Measurements from ENCODE around the gene FARS2. TPM values are rescaled to one million over a fixed set of nuclear protein-coding genes. Genes with fewer than 3 reads are reported as not detected.

The FARS2 gene
- total RNA-seq, 2 experiments from 2014 or later = 13.8 to 14.3 TPM

DNA sequence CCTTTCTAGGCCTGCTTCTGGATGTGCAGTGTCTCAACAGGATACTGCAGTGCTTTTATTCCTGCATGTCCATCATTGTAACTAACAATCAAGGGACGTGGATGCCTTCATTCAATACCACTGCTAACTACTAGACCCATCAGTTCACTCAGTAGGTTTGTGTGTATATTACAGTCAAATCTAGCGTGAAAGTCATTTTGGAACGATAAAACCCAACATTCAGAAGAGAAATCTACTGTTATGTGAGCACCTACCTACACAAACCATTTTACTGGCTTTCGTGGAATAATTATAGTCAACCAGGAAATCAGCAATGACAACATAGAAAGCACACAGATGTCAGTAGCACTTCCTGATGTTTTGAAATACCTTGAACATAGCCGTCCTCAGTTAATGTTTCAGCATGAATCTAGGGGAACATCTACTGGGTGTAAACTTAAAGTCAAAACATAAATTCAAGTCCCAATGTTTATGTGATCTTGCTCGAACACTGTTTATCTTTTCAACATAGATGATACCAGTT is 270.6 kb downstream of the FARS2 start:
- POLR2A ChIA-PET = no interaction called here
- no peak overlapping the region for H3K4me3 ChIP-seq (ENCODE audit: low read depth, low read length, poor library complexity, severe bottlenecking)
- no peaks in the 10 kb centered on the region for H4K20me1 ChIP-seq (ENCODE audit: insufficient read depth, low read length)
- no peak overlapping the region for H2AFZ ChIP-seq (ENCODE audit: low read length)
- no peak overlapping the region for H3K4me2 ChIP-seq (ENCODE audit: low read length)
- no peak overlapping the region for H3K27ac ChIP-seq (ENCODE audit: low read depth, low read length, poor library complexity, severe bottlenecking)
- no peaks in the 10 kb centered on the region for H3K4me1 ChIP-seq (ENCODE audit: insufficient read depth, low read length, poor library complexity, severe bottlenecking)
- intact Hi-C loops (cut with micrococcal nuclease; ENCODE audit: unreplicated experiment) = no loop called here
- CTCF ChIA-PET (ENCODE audit: unreplicated experiment) = no interaction called here
- TF ChIP-seq, protein P1, sequence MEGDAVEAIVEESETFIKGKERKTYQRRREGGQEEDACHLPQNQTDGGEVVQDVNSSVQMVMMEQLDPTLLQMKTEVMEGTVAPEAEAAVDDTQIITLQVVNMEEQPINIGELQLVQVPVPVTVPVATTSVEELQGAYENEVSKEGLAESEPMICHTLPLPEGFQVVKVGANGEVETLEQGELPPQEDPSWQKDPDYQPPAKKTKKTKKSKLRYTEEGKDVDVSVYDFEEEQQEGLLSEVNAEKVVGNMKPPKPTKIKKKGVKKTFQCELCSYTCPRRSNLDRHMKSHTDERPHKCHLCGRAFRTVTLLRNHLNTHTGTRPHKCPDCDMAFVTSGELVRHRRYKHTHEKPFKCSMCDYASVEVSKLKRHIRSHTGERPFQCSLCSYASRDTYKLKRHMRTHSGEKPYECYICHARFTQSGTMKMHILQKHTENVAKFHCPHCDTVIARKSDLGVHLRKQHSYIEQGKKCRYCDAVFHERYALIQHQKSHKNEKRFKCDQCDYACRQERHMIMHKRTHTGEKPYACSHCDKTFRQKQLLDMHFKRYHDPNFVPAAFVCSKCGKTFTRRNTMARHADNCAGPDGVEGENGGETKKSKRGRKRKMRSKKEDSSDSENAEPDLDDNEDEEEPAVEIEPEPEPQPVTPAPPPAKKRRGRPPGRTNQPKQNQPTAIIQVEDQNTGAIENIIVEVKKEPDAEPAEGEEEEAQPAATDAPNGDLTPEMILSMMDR (conservative IDR thresholded peaks at IDR 0.05; ENCODE audit: low read length) = no peak
- no peak for TF ChIP-seq EZH2phosphoT487 (IDR thresholded peaks at IDR 0.05; ENCODE audit: borderline replicate concordance, low read depth, low read length)
- H3K9me3 ChIP-seq (ENCODE audit: low read length) = no peaks in the 10 kb centered on the region
- no peaks in the 10 kb centered on the region for H3K36me3 ChIP-seq (ENCODE audit: insufficient read depth, low read length)
- no peaks in the 10 kb centered on the region for H3K9me2 ChIP-seq (ENCODE audit: insufficient read depth, low read length)
- no peak for DNase-seq (ENCODE audit: low spot score)
- no TSS peak for BruUV-seq (replicated peaks)
- no peaks in the 10 kb centered on the region for H3K79me2 ChIP-seq (ENCODE audit: insufficient read depth, low read depth, low read length)

GRCh38 chr6:5532941-5533340 is 271.6 kb downstream of the FARS2 start:
- H3K9me3 ChIP-seq (ENCODE audit: low read length) = no peaks in the 10 kb centered on the region
- intact Hi-C loops (cut with micrococcal nuclease; ENCODE audit: unreplicated experiment) = no loop called here
- no peak overlapping the region for H3K27ac ChIP-seq (ENCODE audit: low read depth, low read length, poor library complexity, severe bottlenecking)
- H3K4me1 ChIP-seq (ENCODE audit: insufficient read depth, low read length, poor library complexity, severe bottlenecking) = no peaks in the 10 kb centered on the region
- no peak overlapping the region for H3K4me2 ChIP-seq (ENCODE audit: low read length)
- no peak overlapping the region for H2AFZ ChIP-seq (ENCODE audit: low read length)
- H4K20me1 ChIP-seq (ENCODE audit: insufficient read depth, low read length) = no peaks in the 10 kb centered on the region
- no peaks in the 10 kb centered on the region for H3K79me2 ChIP-seq (ENCODE audit: insufficient read depth, low read depth, low read length)
- no TSS peak for BruUV-seq (replicated peaks)
- no peak overlapping the region for H3K4me3 ChIP-seq (ENCODE audit: low read depth, low read length, poor library complexity, severe bottlenecking)
- TF ChIP-seq, protein P1 (conservative IDR thresholded peaks at IDR 0.05; ENCODE audit: low read length) = no peak
- no peak for TF ChIP-seq EZH2phosphoT487 (IDR thresholded peaks at IDR 0.05; ENCODE audit: borderline replicate concordance, low read depth, low read length)
- ChIA-PET CTCF (ENCODE audit: unreplicated experiment) (no interaction called here), POLR2A (no interaction called here)
- H3K36me3 ChIP-seq (ENCODE audit: insufficient read depth, low read length) = no peaks in the 10 kb centered on the region
- DNase-seq (ENCODE audit: low spot score) = no peak
- no peaks in the 10 kb centered on the region for H3K9me2 ChIP-seq (ENCODE audit: insufficient read depth, low read length)

GRCh38 chr6:5534643-5535042 is 273.3 kb downstream of the FARS2 start:
- ChIA-PET CTCF (ENCODE audit: unreplicated experiment) (no interaction called here), POLR2A (interaction anchor here (0.7 to 0.8 kb wide), 2 partner anchors 10 to 11 kb away, joined by 3 read pairs; no protein-coding TSS in a partner anchor)
- TF ChIP-seq, protein P1 (conservative IDR thresholded peaks at IDR 0.05; ENCODE audit: low read length) = no peak
- no peak for TF ChIP-seq EZH2phosphoT487 (IDR thresholded peaks at IDR 0.05; ENCODE audit: borderline replicate concordance, low read depth, low read length)
- Histone ChIP-seq H3K9me3 (ENCODE audit: low read length) (no peaks in the 10 kb centered on the region), H3K4me1 (ENCODE audit: insufficient read depth, low read length, poor library complexity, severe bottlenecking) (no peaks in the 10 kb centered on the region), H3K27ac (ENCODE audit: low read depth, low read length, poor library complexity, severe bottlenecking) (no peak overlapping the region), H3K9me2 (ENCODE audit: insufficient read depth, low read length) (no peaks in the 10 kb centered on the region), H3K36me3 (ENCODE audit: insufficient read depth, low read length) (no peaks in the 10 kb centered on the region), H4K20me1 (ENCODE audit: insufficient read depth, low read length) (no peaks in the 10 kb centered on the region), H3K79me2 (ENCODE audit: insufficient read depth, low read depth, low read length) (no peaks in the 10 kb centered on the region), H3K4me2 (ENCODE audit: low read length) (no peak overlapping the region), H2AFZ (ENCODE audit: low read length) (no peak overlapping the region), H3K4me3 (ENCODE audit: low read depth, low read length, poor library complexity, severe bottlenecking) (no peak overlapping the region)
- BruUV-seq (replicated peaks) = no TSS peak
- no peak for DNase-seq (ENCODE audit: low spot score)
- intact Hi-C loops (cut with micrococcal nuclease; ENCODE audit: unreplicated experiment) = no loop called here
